Measurements from ENCODE around the gene PLAGL2. TPM values are rescaled to one million over a fixed set of nuclear protein-coding genes. Genes with fewer than 3 reads are reported as not detected.

Gene PLAGL2
- total RNA-seq, 2 experiments from 2014 or later: 15.6 to 16.9 TPM

DNA sequence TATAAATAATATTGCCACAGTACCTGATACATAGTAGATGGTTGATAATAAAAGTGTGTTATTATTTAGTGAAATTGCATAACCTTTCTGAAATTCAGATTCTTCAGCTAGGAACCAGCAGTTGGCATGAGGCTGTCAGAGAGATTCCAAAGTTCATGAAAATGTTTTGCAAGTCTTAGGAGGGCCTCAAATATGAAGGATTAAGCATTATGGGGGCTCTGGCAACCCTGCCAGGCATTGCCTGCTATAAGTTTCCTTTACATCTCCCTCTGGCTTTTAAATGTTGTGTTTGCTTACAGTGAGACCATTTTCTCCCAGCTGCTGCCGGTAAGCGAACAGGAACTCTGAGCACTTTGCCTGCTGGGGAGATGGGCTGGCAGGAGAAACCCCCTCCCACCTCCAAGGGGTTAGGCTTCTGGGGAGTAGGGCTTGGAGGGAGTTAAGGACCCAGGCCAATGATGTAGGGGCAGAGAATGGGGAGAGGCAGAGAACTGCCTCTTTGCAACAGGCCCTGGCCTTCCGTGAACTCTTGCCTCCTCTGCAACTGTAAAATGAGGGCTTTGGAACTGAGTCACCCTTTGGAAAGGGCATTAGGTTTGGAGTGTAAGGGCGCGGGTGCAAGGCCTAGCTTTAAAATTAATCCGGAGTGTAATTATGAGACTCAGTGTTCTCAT, 36.7 kb upstream of the PLAGL2 start:
- ChIA-PET POLR2A (no interaction called here), CTCF (no interaction called here)
- ATAC-seq (ENCODE audit: poor library complexity) (no peak), DNase-seq (no peak)
- no peak overlapping the region for H3K27ac ChIP-seq (ENCODE audit: low read depth in 1 of 2, low read length in 2 of 2)
- H3K9me3 Mint-ChIP-seq: no peaks in the 10 kb centered on the region
- H3K9me3 ChIP-seq (ENCODE audit: control insufficient read depth in 1 of 2, insufficient read depth in 1 of 2, low read length in 2 of 2): no peaks in the 10 kb centered on the region
- peaks cover 5% of the 10 kb centered on the region for H3K4me1 Mint-ChIP-seq (ENCODE audit: low read depth)
- no peak overlapping the region for H3K27ac Mint-ChIP-seq
- no peak overlapping the region for H3K4me3 Mint-ChIP-seq
- TF ChIP-seq, protein P1, sequence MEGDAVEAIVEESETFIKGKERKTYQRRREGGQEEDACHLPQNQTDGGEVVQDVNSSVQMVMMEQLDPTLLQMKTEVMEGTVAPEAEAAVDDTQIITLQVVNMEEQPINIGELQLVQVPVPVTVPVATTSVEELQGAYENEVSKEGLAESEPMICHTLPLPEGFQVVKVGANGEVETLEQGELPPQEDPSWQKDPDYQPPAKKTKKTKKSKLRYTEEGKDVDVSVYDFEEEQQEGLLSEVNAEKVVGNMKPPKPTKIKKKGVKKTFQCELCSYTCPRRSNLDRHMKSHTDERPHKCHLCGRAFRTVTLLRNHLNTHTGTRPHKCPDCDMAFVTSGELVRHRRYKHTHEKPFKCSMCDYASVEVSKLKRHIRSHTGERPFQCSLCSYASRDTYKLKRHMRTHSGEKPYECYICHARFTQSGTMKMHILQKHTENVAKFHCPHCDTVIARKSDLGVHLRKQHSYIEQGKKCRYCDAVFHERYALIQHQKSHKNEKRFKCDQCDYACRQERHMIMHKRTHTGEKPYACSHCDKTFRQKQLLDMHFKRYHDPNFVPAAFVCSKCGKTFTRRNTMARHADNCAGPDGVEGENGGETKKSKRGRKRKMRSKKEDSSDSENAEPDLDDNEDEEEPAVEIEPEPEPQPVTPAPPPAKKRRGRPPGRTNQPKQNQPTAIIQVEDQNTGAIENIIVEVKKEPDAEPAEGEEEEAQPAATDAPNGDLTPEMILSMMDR (IDR thresholded peaks at IDR 0.05): no peak
- peaks cover 5% of the 10 kb centered on the region for H3K4me1 ChIP-seq (ENCODE audit: insufficient read depth, low read length)
- H3K36me3 Mint-ChIP-seq (ENCODE audit: low read depth): no peaks in the 10 kb centered on the region
- H3K27me3 ChIP-seq (ENCODE audit: control insufficient read depth in 1 of 2, insufficient read depth in 2 of 2, low read length in 2 of 2): no peaks in the 10 kb centered on the region
- H3K36me3 ChIP-seq (ENCODE audit: insufficient read depth, low read length): no peaks in the 10 kb centered on the region
- H3K27me3 Mint-ChIP-seq: no peaks in the 10 kb centered on the region
- intact Hi-C loops (cut with DNase I, micrococcal nuclease): no loop called here
- H3K4me3 ChIP-seq (ENCODE audit: low read length): no peak overlapping the region

DNA sequence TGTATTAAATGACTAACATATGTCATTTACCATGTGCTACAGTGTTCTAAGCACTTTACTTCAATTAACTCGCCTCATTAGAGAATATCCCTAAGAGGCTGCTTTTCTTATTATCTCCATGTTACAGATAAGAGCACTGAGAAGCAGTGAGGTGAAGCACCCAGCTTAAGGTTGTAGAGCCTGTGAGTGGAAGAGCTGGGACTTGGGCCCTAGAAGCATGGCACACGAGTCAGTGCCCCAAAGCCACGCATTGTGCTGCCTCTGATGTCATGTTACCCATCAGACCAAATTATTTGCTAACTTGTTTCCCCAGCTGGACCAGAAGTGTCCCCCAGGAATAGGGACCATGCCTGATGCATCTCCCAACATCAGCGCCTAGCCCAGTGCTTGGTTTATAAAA, 34.3 kb upstream of the PLAGL2 start:
- ChIA-PET POLR2A (no interaction called here), CTCF (no interaction called here)
- H3K9me3 ChIP-seq (ENCODE audit: control insufficient read depth in 1 of 2, insufficient read depth in 1 of 2, low read length in 2 of 2): no peaks in the 10 kb centered on the region
- TF ChIP-seq, protein P1 (IDR thresholded peaks at IDR 0.05): no peak
- H3K27me3 ChIP-seq (ENCODE audit: control insufficient read depth in 1 of 2, insufficient read depth in 2 of 2, low read length in 2 of 2): no peaks in the 10 kb centered on the region
- Mint-ChIP-seq H3K36me3 (ENCODE audit: low read depth) (peaks cover 2% of the 10 kb centered on the region), H3K27ac (no peak overlapping the region), H3K4me3 (no peak overlapping the region), H3K27me3 (no peaks in the 10 kb centered on the region), H3K4me1 (ENCODE audit: low read depth) (no peaks in the 10 kb centered on the region), H3K9me3 (no peaks in the 10 kb centered on the region)
- ATAC-seq (ENCODE audit: poor library complexity): no peak
- H3K36me3 ChIP-seq (ENCODE audit: insufficient read depth, low read length): peaks cover 2% of the 10 kb centered on the region
- no peak overlapping the region for H3K27ac ChIP-seq (ENCODE audit: low read depth in 1 of 2, low read length in 2 of 2)
- H3K4me1 ChIP-seq (ENCODE audit: insufficient read depth, low read length): no peaks in the 10 kb centered on the region
- no peak for DNase-seq
- intact Hi-C loops (cut with DNase I, micrococcal nuclease): no loop called here
- H3K4me3 ChIP-seq (ENCODE audit: low read length): no peak overlapping the region

DNA sequence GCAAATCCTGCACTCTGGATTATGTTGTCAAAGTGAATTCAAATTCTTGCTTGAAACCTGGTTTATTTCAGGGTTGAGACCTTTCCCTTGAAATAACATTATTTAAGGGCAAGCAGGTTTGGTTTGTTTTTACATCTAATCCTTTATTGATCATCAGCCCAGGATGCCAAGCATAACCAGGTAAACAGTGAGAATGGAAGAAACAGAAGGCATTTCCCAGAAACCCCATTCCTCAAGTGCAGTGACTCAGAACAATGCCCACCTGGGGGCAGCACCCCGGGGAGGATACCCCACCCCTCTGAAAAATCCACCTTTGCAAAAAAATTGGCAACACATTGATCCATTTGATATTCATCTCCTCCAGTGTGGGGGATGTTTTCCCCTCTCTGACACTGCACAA, 32.7 kb upstream of the PLAGL2 start:
- H3K27ac Mint-ChIP-seq: no peak overlapping the region
- no peaks in the 10 kb centered on the region for H3K27me3 Mint-ChIP-seq
- DNase-seq (no peak), ATAC-seq (ENCODE audit: poor library complexity) (no peak)
- intact Hi-C loops (cut with DNase I, micrococcal nuclease): no loop called here
- Histone ChIP-seq H3K27me3 (ENCODE audit: control insufficient read depth in 1 of 2, insufficient read depth in 2 of 2, low read length in 2 of 2) (no peaks in the 10 kb centered on the region), H3K9me3 (ENCODE audit: control insufficient read depth in 1 of 2, insufficient read depth in 1 of 2, low read length in 2 of 2) (no peaks in the 10 kb centered on the region), H3K36me3 (ENCODE audit: insufficient read depth, low read length) (peaks cover 11% of the 10 kb centered on the region), H3K4me3 (ENCODE audit: low read length) (no peak overlapping the region), H3K4me1 (ENCODE audit: insufficient read depth, low read length) (no peaks in the 10 kb centered on the region), H3K27ac (ENCODE audit: low read depth in 1 of 2, low read length in 2 of 2) (no peak overlapping the region)
- H3K36me3 Mint-ChIP-seq (ENCODE audit: low read depth): peaks cover 16% of the 10 kb centered on the region
- H3K9me3 Mint-ChIP-seq: no peaks in the 10 kb centered on the region
- H3K4me3 Mint-ChIP-seq: no peak overlapping the region
- ChIA-PET CTCF (no interaction called here), POLR2A (no interaction called here)
- H3K4me1 Mint-ChIP-seq (ENCODE audit: low read depth): no peaks in the 10 kb centered on the region
- TF ChIP-seq, protein P1 (IDR thresholded peaks at IDR 0.05): no peak

All from CD4-positive, alpha-beta T cell (primary cell).